CD4-positive, alpha-beta T cell (primary cell): ENCODE measurements around the gene TESMIN. TPM values are rescaled to one million over a fixed set of nuclear protein-coding genes. Genes with fewer than 3 reads are reported as not detected.

ENCODE experiments used
- ATAC-seq: fragments of 200-7000 bp; cut with Tn5 transposase; one replicate; pipeline ENCODE4 v1.10.0; 2022; ENCODE audit warnings: mild to moderate bottlenecking; ENCODE audit not compliant: poor library complexity
- CTCF ChIA-PET: fragments of 350-600 bp; sonication (Branson Sonifier 250); formaldehyde crosslinking; loops from one replicate; lab custom pipeline; 2021; ENCODE audit warnings: antibody characterized with exemption, inconsistent platforms; lab: Charles Lee
- POLR2A ChIA-PET: fragments of 350-600 bp; sonication (Branson Sonifier 250); formaldehyde crosslinking; loops from one replicate; lab custom pipeline; 2021; ENCODE audit warnings: antibody characterized with exemption, inconsistent platforms; lab: Charles Lee
- DNase-seq, 14 experiments: peaks; one replicate each; pipeline ENCODE4 v3.0.0-alpha.2; 2013 to 2020; ENCODE audit warnings: mixed read lengths in 2 of 14
- H3K27ac ChIP-seq, 2 donors: one replicate each; pipeline versions ENCODE4 v1.5.1 to v1.7.0; 2013; ENCODE audit warnings: low read length in 2 of 2, low read depth in 1 of 2, mild to moderate bottlenecking in 1 of 2
- H3K27me3 ChIP-seq, 2 experiments: 1 replicate in 1 of 2; 2 replicates in 1 of 2; pipeline versions ENCODE4 v1.6.1 to v1.7.0; 2013; ENCODE audit warnings: low read length in 2 of 2, control low read depth in 1 of 2, mild to moderate bottlenecking in 1 of 2, moderate library complexity in 1 of 2; ENCODE audit not compliant: insufficient read depth in 2 of 2, control insufficient read depth in 1 of 2
- H3K36me3 ChIP-seq: one replicate; pipeline ENCODE4 v1.6.1; 2013; ENCODE audit warnings: low read length, control low read depth; ENCODE audit not compliant: insufficient read depth
- H3K4me1 ChIP-seq: one replicate; pipeline ENCODE4 v1.6.1; 2013; ENCODE audit warnings: low read length, control low read depth; ENCODE audit not compliant: insufficient read depth
- H3K4me3 ChIP-seq: one replicate; pipeline ENCODE4 v1.5.1; 2013; ENCODE audit warnings: mild to moderate bottlenecking, low read length, moderate library complexity
- H3K9me3 ChIP-seq, 2 experiments: 1 replicate in 1 of 2; 2 replicates in 1 of 2; pipeline versions ENCODE4 v1.6.1 to v1.7.0; 2013; ENCODE audit warnings: low read length in 2 of 2, mild to moderate bottlenecking in 2 of 2, control low read depth in 1 of 2, moderate library complexity in 1 of 2; ENCODE audit not compliant: control insufficient read depth in 1 of 2, insufficient read depth in 1 of 2
- H3K27ac Mint-ChIP-seq: one replicate; pipeline ENCODE4 v1.8.0; 2020; ENCODE audit warnings: mixed read lengths
- H3K27me3 Mint-ChIP-seq: one replicate; pipeline ENCODE4 v1.8.0; 2021; ENCODE audit warnings: mixed read lengths
- H3K36me3 Mint-ChIP-seq: one replicate; pipeline ENCODE4 v1.8.0; 2021; ENCODE audit warnings: low read depth, mixed read lengths
- H3K4me1 Mint-ChIP-seq: one replicate; pipeline ENCODE4 v1.8.0; 2021; ENCODE audit warnings: low read depth, mixed read lengths
- H3K4me3 Mint-ChIP-seq: one replicate; pipeline ENCODE4 v1.8.0; 2020; ENCODE audit warnings: mild to moderate bottlenecking, mixed read lengths
- H3K9me3 Mint-ChIP-seq: one replicate; pipeline ENCODE4 v1.8.0; 2020; ENCODE audit warnings: mixed read lengths
- CTCF ChIP-seq: fragments of 200-600 bp; IDR thresholded peaks from one replicate; pipeline ENCODE4 v1.8.0; 2022; ENCODE audit warnings: antibody characterized with exemption, mild to moderate bottlenecking
- intact Hi-C, 2 experiments: fragments of 100-400 bp; cut with DNase I in 1 of 2; cut with micrococcal nuclease in 1 of 2; formaldehyde crosslinking; loops; one replicate each; pipeline versions ENCODE4 v1.15.1 to v1.9.0; 2023 to 2025; cut with DNase I, micrococcal nuclease
- total RNA-seq, 174 experiments: library from RNA in 2 of 174; stranded (reverse) in 2 of 174; gene quantifications; one replicate each; pipeline ENCODE4 v1.2.3 and lab custom pipeline; 2021 to 2026

The TESMIN gene
- total RNA-seq, 2 experiments from 2014 or later, result 3.7 to 4.3 TPM

- H3K4me1 ChIP-seq, result no peaks in the 10 kb centered on the region
- peak in 1 of 14 experiments; percentile 7 for DNase-seq
- peaks cover 9% of the 10 kb centered on the region for H3K9me3 Mint-ChIP-seq
- no peak overlapping the region for H3K4me3 ChIP-seq
- H3K27me3 ChIP-seq, result no peaks in the 10 kb centered on the region
- TF ChIP-seq CTCF, result no peak
- H3K27me3 Mint-ChIP-seq, result no peaks in the 10 kb centered on the region
- no peaks in the 10 kb centered on the region for H3K36me3 ChIP-seq
- ChIA-PET POLR2A (no interaction called here), CTCF (no interaction called here)
- no peak overlapping the region for H3K27ac ChIP-seq
- peaks cover 0 to 8% of the 10 kb centered on the region in 2 experiments for H3K9me3 ChIP-seq
- H3K27ac Mint-ChIP-seq, result no peak overlapping the region
- no peaks in the 10 kb centered on the region for H3K4me1 Mint-ChIP-seq
- intact Hi-C loops, result no loop called here
- no peak for ATAC-seq
- no peak overlapping the region for H3K4me3 Mint-ChIP-seq
- H3K36me3 Mint-ChIP-seq, result peaks cover 23% of the 10 kb centered on the region
These were observed 27.0 kb downstream of the TESMIN start for GRCh38 chr11:68724293-68724692.

GRCh38 chr11:68722143-68722542, 29.2 kb downstream of the TESMIN start:
- ATAC-seq (no peak), DNase-seq (no peak)
- H3K27me3 ChIP-seq, result no peaks in the 10 kb centered on the region
- Mint-ChIP-seq H3K4me1 (no peaks in the 10 kb centered on the region), H3K9me3 (peaks cover 9% of the 10 kb centered on the region), H3K36me3 (peaks cover 35% of the 10 kb centered on the region), H3K4me3 (no peak overlapping the region), H3K27me3 (no peaks in the 10 kb centered on the region), H3K27ac (no peak overlapping the region)
- no peak overlapping the region for H3K4me3 ChIP-seq
- ChIA-PET POLR2A (no interaction called here), CTCF (no interaction called here)
- intact Hi-C loops, result no loop called here
- H3K36me3 ChIP-seq, result no peaks in the 10 kb centered on the region
- no peaks in the 10 kb centered on the region for H3K4me1 ChIP-seq
- no peak overlapping the region for H3K27ac ChIP-seq
- TF ChIP-seq CTCF, result no peak
- peaks cover 4 to 8% of the 10 kb centered on the region in 2 experiments for H3K9me3 ChIP-seq

GRCh38 chr11:68721075-68721474, 30.2 kb downstream of the TESMIN start:
- ChIA-PET POLR2A (no interaction called here), CTCF (no interaction called here)
- no peak for ATAC-seq
- Histone ChIP-seq H3K4me1 (no peaks in the 10 kb centered on the region), H3K27me3 (no peaks in the 10 kb centered on the region), H3K27ac (no peak overlapping the region), H3K9me3 (peaks cover 4 to 8% of the 10 kb centered on the region in 2 experiments), H3K4me3 (no peak overlapping the region), H3K36me3 (no peaks in the 10 kb centered on the region)
- Mint-ChIP-seq H3K9me3 (peaks cover 9% of the 10 kb centered on the region), H3K4me3 (no peak overlapping the region), H3K27ac (no peak overlapping the region), H3K27me3 (no peaks in the 10 kb centered on the region), H3K36me3 (peaks cover 35% of the 10 kb centered on the region), H3K4me1 (no peaks in the 10 kb centered on the region)
- intact Hi-C loops, result no loop called here
- DNase-seq, result no peak
- no peak for TF ChIP-seq CTCF
